GM19025 (cell line): ENCODE measurements around the gene DPYSL4.

Experiments used
- ATAC-seq: cut with Tn5 transposase; IDR thresholded peaks from one replicate; pipeline ENCODE4 v1.9.1; 2021; ENCODE audit warnings: mild to moderate bottlenecking, low read depth, moderate library complexity; ENCODE audit not compliant: unreplicated experiment

The DPYSL4 gene

DNA sequence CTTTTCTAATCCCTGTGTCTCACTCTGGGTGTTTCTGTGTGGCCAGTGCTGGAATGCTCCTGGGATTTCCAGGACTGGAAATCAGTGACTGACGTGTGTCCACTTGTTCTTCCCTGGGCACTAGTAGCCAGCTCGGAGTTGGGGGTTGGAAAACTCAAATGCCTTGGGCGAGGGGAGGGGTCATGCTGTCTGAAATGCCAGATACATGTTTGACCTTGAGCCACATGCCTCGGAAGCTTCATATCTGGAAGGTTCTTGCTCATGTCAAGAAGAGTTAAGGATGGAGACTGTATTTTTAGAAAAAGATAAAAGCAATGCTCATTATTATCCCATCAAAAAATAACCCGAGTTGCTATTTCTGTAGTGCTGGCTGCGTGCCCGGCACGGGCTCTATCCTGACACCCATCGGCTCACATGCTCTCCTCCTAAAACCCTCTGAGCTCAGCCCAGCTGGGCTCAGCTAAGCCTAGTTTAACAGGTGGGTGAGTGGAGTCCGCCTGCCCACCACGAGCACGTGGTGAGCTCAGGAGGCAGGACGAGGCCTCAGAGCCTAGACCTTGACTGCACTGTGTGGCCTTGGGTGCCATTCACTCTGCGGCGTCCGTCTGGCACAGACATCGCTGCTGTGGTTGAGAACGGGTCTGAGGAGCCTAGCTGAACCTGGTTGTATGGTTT is 6.4 kb downstream of the DPYSL4 start:
- ATAC-seq, result no peak

DNA sequence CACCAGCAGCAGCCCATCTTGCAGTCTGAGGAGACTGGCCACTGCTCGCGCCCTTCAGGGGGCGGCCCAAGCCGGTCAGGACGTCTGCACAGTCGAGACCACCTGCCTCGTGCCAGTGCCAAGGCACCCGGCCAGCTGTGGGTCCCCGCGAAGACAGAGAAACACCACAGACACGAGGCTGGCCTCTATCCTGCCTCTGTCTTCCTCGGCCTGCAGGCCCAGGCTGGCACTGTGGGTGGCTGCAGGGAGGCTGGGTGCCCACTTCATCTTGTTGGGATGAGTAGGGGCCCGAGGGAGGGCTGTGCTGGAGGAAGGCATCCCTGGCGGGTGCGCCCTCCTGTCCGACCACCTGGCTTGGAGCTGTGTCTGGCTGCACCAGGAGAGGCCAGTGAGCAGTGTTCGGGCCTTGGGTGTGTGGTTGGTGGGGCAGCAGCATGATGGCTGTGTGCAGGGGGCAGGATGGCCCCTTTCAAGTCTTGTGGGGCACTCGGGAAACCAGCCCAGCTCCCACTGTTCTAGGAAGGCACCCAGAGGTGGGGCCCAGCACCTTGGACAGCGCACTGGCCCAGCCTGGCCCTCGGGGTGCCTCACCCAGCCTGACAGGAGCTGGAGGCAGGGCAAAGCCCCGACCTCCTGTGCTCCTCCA is 7.3 kb downstream of the DPYSL4 start:
- ATAC-seq, result no peak

DNA sequence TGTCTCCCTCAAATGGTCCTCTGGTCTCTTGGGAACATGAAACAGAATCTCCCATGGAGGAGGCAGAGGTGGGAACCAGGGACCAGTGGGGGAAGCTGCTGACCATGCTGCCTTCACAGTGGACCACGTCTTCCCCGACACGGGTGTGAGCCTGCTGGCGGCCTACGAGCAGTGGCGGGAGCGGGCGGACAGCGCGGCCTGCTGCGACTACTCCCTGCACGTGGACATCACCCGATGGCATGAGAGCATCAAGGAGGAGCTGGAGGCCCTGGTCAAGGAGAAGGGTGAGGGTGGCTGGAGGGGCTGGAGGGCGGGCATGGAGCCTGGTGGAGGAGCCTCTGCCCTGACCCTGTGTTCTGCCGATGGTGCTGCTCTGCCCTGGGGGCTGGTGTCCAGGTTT is 8.0 kb downstream of the DPYSL4 start:
- no peak for ATAC-seq

DNA sequence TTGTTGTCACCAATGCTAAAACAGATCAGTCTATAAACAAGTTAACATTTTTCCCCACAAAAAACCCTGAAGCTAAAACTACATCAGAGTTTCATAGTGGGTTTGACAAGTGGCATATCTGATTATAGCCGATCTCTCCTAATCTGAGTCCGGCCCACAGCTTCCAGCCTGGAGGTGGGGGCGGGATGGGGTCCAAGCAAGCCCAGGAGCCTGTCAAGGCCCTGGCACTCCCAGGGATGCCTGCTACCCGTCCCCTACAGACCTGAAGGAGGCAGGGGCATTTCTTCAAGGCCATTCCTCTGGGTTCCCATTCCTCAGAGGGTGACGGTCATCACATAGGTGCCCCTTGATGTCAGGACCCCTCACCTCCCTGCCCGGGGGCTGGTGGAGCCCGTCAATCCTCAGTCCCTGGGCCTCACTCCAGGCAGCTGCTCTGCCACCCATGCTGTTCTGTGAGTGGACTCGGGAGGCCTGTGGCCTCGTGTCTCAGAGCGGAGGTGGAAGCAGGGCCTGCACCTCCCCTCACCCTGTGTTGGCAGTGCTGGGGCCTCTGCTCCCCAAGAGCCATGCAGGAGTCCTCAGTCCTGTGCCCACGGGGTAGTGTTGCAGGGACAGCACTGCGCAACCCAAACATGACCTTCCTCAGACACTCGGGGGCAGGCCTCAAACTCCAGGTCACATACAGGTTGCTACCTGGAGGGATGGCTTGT is 8.8 kb downstream of the DPYSL4 start:
- ATAC-seq, result no peak

DNA sequence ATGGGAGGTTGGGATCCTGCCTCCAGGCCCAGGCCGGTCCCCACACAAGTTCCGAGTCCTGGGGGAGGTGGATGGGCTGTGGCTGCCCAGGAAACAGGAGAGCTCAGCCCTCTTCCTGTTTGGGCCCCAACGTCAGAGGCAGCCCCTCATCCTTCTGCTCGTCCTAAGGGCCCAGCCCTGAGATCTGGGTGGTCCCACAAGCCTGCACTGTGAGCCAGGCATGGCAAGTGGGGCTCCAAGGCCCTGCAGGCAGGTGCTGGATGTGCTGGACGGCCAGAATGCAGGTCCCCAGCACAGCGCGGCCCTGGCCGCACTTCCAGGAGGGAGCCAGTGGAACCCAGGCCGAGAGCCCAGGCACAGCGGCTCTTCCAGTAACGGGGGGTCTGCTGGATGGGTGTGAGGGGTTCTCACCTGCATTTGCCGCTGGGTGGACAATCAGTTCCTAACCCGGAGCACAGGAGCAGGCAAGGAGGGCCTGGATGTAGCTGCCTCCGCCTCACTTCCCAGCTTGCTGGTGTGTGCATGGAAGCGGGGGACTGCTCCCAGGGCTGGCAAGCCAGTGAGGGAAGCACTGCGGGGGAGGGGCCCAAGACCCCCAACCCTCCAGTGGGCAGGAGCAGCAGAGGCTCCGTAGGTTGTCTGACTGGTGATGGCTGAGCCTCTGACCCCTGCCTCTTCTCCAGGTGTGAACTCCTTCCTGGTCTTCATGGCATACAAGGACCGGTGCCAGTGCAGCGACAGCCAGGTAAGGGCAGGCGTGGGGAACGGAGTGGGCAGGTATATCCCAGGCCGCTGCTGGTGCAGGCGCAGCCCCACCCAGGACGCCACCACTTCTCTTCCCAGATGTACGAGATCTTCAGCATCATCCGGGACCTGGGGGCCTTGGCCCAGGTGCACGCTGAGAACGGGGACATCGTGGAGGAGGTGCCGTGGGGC is 9.7 kb downstream of the DPYSL4 start:
- ATAC-seq, result no peak

DNA sequence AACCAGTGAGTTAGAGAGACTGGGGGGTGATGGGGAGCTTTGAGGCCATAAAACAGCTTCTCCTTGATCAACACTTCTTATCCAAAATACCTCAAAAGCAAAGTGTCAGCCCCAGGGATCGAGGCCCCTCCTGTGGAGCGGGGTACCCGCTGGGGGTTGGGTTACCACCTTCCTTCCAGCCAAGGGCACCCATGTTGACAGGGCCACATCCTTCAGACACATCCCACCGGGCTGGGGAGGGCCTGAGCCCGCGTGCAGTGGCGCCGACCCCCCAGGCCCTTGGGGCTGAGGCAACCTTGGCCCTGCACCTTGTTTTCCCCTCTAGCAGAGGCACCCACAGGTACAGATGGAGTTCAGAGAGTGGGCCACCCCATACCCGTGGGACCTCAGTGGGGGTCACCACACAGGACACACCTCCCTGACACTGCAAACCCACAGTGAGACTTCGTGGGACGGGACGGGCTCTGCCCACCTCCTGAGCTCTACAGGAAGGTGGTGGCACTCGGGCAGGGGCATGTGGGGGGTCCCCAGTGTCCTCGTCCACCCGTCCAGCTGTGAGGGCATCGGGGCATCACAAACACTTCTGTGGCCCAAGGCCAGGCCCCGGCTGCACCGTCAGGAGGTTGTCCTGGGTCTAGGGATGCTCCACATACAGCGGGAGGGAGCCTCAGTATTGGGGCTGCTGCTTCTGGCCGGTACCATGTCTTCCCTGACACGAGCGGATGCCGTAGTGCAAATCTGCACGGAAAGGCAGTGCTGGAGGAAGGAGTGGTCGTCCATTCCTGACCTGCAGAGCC is 10.7 kb downstream of the DPYSL4 start:
- no peak for ATAC-seq

DNA sequence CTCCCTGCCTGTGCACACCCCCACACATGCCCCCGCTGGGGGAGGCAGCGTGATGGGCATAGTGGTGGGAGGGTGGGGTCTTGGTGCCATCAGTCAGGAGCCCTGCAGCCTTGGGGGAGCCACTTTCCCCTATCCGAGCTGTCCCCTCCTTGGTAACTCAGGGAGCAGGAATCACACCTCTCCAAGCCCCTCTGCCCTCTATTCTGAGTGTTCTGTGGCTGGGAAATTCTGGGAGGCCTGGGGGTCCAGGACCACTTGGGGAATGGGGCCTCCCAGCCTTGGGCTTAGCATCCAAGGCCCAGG is 11.3 kb downstream of the DPYSL4 start:
- ATAC-seq, result no peak

DNA sequence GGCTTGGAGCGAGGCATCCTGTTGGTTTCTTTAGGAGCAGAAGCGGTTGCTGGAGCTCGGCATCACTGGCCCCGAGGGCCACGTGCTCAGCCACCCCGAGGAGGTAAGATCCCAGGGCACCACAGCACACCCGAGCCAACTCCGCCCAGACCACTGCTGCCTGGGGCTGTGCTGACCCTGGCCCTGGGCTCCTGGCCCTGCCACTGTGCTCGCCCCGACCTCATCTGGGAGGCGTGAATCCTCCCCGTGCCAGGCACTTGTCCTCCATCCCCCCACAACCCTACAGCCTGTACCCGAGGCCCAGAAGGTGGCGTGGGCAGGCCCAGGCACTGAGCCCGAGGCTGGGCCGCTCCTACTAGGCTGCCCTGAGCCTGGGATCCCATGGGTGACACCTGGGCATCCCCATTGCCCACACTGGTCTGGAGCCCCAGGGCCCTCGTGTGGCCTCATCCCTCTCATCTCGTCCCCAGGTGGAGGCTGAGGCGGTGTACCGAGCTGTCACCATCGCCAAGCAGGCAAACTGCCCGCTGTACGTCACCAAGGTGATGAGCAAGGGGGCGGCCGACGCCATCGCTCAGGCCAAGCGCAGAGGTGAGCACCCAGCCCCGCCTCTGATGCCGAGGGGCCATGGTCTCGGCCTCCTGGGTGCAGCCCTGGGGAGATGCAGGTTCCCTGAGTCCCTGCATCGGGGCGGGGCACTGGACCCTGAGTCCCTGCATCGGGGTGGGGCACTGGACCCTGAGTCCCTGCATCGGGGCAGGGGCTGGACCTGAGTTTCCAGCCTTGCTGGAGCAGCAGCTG is 11.8 kb downstream of the DPYSL4 start:
- ATAC-seq, result no peak

DNA sequence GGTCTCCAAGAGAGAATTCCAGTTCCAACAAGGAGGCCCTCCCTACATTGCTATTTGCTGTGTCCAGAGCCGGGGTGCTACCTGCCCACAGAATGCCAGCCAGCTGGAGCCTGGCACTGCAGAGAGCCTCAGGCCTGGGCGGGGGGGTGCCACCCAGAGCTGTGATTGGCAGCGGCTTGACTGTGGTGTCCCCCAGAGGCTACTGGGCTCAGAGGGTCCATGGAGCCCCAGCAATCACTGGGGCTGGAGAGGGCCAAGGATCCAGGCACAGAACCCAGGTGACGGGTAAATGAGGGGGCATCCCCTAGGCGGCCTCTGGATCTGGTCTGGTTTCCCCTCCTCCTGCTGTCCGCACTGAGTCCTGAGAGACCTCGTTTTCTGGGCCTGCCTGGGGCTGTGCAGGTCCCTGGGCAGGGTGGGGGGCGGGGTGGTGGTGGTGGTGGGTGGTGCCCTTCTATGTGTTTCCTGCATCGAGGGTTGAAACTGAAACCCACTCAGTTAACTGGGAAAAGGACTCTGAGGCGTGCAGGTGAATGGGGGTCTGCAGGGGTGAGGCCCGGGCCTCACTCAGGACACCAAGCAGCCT is 12.6 kb downstream of the DPYSL4 start:
- no peak for ATAC-seq

DNA sequence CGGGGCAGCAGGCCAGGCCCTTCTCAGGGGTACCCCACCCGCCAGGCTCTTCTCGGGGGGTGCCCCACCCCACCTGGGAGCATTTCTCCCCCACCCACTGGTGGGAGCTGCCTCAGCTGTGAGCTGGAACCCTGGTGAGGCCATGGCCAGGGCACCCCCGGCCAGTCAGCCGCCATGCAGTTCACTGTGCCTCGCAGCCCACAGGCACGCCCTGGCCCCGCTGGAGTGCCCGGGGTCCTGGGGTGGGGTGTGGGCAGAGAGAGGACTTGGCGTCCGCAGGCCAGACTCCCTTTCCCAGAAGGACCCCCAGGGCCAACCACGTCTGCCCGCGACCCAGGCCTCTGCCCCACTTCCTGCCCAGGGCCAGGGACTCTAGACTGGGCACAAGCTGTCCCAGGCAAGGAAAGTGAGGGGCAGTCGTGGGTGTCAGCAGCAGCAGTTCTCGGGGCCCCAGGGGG is 13.1 kb downstream of the DPYSL4 start:
- no peak for ATAC-seq

DNA sequence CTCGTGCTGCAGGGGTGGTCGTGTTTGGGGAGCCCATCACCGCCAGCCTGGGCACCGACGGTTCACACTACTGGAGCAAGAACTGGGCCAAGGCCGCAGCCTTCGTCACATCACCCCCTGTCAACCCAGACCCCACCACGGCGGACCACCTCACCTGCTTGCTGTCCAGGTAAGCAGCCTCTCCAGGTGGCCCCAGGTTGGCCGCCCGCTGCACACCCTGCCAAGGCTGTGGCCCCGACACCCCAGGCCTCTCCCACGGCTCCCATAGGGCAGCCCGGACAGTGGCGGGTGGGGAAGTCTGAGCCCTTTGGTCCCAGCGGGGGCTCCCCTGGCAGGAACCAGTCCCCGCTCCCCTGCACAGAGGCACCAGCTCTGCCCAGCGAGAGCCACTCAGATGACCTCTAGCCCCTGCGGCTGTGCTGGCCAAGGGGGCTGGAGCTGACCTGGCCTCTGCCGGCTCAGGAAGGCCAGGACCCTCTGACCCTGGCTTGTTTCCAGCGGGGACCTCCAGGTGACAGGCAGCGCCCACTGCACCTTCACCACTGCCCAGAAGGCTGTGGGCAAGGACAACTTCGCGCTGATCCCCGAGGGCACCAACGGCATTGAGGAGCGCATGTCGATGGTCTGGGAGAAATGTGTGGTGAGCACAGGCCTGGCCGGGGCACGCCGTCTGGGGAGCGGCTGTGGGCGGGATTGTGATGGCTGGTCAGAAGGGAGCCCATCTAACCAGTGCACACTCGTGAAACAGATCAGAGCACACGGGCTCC is 13.8 kb downstream of the DPYSL4 start:
- ATAC-seq, result no peak

DNA sequence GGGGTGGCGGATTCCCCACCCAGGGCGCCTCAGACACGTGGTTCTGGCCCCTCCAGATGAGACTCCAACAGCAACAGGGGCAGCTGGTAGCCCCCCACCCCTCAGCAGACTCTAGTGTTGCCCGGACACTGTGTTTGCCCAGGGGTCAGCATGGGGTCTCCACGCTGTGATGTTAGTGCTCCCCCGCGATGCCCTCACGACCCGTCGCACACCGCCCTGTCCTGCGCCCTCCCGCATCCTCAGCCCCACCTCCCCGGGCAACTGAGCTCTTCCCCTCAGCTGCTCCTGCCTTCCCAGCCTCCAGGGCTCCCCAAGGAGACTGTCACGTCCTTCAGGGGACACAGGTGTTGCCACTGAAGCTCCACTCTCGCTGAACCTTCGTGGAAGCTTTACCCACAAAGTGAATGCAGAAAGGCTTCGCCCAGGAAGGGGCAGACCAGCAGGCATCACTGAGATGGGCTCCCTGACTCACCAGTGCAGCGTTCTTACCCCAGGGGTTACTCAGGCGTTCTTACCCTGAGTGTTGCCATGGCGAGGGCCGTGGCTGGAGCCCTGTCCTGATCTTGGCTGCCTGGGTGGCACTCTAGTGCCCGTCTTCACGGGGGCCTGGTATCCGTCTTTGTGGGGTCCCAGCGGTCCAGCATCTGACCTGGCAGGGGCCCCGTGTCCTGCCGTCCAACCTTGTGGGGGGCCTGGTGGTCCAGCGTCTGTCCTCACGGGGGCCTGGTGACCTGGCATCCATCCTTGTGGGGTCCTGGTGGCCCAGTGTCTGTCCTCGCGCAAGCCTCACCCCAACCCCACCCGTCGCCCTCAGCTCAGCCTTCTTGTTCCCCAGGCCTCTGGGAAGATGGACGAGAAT is 14.6 kb downstream of the DPYSL4 start:
- ATAC-seq, result no peak

DNA sequence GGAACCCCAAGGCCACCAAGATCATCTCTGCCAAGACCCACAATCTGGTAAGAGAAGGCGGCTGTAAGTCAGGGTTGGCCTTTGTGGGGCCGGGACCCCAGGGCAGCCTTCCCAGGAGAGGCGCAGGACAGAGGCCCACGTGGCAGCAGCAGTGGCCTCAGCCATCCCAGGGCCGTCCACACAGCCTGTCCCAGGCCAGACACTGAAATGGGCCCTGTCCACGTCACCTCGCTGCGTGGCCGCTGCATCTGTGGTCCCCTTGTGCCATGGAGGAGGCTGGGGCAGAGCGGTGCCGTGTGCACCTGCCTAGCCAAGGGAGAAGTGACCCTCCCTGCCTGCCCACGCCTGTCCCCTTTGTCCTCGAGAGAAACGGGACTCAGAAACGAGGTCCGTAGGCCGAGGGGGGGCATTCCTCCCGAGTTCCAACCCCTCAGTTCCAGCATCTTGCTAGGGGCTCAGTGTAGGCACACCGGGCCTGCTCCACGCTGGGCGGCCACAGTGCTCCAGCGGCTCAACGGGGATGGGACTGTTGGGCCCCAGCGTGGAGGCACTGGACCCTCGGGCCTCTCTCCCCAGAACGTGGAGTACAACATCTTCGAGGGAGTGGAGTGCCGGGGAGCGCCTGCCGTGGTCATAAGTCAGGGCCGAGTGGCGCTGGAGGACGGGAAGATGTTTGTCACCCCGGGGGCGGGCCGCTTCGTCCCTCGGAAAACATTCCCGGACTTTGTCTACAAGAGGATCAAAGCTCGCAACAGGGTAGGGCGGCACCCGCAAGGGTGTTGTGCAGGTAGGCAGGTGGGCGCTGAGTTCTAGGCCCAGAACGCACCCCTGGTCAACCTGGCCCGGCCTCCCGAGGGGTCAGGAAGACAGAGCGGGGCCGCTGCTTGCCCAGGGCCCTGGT is 15.6 kb downstream of the DPYSL4 start:
- no peak for ATAC-seq

DNA sequence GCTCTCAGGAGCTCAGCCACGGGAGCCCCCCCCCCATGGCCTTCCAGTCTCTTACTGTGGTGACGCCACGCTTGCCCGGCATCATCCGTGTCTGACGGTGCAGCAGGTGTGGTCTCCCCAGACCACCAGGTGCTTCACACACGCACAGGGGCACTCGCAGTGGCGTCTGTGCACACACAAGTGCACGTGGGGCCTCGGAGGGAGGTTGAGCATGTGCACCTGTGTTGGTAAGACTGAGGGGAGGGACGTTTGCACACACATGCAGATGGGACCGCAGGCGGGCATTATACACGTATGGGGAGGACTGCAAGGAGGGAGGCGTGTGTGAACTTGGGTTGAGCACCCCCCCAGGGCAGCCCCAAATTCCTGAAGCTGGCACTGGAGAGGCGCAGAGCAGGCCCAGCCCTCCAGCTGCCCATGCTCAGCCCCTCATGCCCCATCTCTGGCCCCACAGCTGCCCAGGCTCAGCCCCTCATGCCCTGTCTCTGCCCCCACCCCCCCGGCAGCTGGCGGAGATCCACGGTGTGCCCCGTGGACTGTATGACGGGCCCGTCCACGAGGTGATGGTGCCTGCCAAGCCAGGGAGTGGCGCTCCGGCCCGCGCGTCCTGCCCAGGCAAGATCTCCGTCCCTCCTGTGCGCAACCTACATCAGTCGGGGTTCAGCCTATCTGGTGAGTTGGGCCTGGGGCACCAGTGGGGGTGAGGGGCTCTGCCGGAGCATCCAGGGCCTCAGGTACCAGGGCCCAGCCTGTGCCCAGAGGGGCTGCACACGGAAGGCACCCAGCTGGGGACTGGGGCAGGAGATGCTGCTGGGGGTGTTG is 16.7 kb downstream of the DPYSL4 start:
- no peak for ATAC-seq

DNA sequence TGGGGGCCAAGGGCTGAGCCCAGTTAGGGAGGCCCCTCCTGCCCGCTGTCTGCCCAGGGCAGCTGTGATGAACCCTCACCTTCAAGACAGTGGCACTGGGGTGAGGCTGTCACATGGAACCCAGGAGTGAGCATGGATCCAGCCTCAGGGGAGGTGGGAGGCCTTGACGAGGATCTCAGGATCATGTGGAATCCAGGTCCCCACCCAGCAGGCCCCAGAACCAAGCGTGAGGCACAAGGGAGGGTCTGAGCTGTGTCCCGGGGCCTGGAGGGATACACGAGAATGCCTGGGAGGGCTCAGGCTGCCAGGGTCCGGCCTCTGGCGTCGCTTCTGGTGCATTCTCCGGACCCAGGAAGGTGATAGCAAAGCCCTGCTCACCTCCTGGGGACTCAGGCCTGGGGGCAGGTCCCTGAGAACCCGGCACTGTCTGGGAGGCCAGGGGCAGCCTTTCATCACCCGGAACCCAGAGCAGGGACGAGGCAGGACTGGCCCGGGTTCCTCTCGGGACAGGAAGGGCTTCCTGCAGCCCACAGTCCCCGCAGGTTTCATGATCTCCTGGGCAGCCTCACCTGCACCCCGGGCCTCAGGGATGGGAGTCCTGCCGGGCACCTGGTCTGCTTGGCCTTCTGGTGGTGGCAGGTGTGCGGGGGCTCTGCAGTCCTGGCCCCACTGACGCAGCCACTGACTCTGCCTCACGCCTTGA is 17.5 kb downstream of the DPYSL4 start:
- no peak for ATAC-seq
